Activated T-helper 1 cell treated with Interleukin-2 at 50 U/mL for 16 hours (primary cell): ENCODE results near the gene KDM6B.

Experiments
- DNase-seq: peaks from one replicate; pipeline ENCODE4 v3.0.0-alpha.2; 2020; ENCODE audit warnings: low read depth

The KDM6B gene

DNA sequence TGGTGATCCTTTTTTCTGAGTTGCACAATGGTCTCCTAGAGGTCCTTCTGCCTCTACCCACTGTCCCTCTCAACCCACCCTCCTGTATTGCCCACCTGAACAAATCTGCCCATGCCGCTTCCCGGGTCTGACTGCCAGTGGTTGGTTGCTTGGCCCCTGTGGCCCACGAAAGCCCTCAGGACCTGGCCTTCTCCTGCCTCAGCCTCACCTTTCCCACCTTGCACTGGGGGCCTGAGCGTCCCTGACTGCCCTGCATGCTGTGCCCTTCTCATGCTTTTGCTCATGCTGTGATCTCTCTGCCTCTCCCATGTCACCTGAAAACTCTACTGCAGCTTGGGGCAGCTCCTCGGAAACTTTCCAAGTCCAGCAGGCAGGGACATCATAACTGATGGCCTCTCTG, 13.8 kb upstream of the KDM6B start:
- no peak for DNase-seq

- no peak for DNase-seq
Measured at GRCh38 chr17:7822126-7822525, 11.9 kb upstream of the KDM6B start.

- no peak for DNase-seq
Measured at GRCh38 chr17:7823581-7824001, 10.4 kb upstream of the KDM6B start.

DNA sequence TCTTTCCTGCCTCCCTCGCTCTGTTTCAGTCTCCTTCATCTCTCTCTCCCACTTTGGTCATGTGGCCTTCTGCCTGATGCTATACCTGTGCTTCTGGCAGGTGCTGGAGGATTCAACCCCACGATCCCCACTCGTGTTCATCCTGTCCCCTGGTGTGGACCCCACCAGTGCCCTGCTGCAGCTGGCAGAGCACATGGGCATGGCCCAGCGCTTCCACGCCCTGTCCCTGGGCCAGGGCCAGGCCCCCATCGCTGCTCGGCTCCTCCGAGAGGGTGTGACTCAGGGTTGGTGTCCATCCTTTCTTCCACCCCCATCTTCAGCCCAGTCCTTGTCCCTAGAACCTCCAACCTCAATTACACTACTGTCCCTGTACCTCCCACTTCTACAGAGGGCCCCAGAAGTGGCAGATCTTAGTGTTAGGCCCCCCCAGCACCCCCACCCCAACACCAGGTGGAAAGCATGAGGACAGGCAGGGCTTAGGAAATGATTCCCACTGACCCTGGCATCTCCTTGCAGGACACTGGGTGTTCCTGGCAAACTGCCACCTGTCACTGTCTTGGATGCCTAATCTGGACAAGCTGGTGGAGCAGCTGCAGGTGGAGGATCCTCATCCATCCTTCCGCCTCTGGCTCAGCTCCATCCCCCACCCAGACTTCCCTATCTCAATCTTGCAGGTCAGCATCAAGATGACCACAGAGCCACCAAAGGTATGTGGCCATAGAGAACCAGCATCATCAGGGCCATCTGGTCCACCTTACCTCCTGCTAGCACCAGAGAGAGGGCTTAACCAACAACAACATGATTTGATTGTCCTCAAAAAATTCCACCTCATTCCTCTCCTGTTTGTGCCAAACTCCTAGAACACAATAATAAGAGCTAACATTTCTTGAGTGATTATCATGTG, 9.7 kb upstream of the KDM6B start:
- no peak for DNase-seq

DNA sequence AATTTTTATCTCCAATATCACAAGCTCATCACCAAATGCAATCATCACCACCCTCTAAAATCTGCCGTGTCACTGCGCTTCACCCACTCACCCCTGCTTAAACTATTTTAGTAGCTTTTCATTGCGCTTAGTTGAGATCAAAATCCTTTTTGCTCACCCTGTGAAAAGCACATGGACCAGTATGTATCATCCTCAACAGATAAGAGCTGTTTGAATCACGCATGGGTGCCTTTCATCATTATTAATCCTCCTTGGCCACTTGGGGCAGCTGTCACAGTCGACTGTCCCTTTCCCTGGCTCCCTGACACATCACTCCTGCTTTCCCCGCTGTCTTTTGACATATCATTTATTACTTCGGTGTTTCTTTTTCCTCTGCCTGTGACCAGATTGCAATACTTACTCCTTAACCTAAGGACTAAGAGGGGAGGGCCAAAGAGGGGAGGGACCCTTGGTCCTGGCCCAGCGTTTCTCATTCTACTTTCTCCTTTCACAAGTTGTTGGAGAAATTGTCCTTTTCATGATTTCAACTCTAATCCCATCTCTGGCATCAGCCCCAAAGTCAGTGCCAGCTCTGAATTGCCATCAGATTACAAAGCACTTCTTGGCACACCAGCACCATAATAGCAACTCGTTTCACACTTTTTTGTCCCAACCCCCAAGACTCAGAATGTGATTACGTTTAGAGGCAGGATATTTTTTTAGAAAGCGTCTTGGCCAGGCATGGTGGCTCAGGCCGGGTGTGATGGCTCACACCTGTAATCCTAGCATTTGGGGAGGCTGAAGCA, 8.6 kb upstream of the KDM6B start:
- DNase-seq, result no peak

GRCh38 chr17:7830616-7831015, 3.4 kb upstream of the KDM6B start:
- DNase-seq, result no peak

- no peak for DNase-seq
Measured at GRCh38 chr17:7831233-7831632, 2.8 kb upstream of the KDM6B start.

DNA sequence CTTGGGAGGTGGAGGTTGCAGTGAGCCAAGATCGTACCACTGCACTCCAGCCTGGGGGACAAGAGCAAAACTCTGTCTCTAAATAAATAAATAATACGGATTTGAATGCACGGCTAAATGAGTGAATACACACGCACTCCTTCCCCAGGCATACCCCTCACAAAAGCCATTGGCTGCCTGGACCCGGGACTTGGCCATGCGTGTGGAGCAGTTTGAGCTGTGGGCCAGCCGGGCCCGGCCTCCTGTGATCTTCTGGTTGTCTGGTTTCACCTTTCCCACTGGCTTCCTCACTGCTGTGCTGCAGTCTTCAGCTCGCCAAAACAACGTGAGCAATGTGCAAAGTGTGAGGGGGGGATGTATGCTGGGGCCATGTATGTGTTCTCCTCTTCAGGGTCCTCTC, 1.6 kb upstream of the KDM6B start:
- DNase-seq, result no peak

DNA sequence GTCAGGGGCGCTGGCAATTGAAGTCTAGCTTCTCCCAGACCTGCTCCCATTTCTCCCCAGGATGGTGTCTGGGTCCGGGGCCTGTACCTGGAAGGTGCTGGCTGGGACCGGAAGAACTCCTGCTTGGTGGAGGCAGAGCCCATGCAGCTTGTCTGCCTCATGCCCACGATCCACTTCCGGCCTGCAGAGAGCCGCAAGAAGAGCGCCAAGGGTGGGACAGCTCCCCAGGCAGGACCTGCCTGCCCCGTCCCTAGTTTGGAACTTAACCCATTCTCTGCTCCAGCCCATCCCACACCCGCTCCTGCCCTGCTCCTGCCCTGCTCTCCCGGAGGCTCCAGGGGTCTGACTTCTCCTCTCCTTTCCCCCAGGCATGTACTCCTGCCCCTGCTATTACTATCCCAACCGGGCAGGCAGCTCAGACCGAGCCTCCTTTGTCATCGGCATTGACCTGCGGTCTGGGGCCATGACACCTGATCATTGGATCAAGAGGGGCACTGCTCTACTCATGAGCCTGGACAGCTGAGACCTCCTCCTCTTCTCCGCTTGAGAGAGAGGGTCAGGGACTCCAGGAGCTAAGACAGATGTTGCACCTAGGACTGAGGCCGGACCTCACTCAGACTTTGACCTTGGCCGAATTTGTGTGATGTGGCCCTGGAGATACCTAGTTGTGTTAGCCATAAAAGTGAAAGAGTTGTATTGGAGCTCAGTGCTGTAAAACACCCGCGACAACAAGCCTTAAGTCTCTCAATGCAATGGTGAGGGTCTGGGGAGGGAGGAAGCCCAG, 814 bp upstream of the KDM6B start:
- no peak for DNase-seq

DNA sequence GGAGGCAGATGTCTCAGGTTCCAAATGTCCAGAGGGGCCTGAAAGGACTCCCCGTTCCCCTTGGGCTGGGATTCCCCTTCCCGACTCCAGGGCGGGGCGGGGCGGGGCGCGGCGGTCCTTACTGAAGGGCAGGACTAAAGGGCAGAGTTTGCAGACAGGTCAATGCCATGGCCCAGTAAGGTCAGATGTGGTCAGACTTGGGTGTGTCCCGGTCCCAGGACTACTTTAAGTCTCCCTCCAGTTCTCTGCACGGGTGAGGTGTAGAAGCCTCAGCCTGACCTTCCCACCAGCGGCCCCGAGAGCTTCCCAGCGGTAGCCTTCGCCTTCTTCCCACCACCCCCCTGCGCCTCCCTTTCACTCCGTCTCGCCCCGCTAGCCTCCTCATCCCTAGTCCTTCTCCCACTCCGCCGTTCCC, 532 bp downstream of the KDM6B start:
- DNase-seq, result no peak

DNA sequence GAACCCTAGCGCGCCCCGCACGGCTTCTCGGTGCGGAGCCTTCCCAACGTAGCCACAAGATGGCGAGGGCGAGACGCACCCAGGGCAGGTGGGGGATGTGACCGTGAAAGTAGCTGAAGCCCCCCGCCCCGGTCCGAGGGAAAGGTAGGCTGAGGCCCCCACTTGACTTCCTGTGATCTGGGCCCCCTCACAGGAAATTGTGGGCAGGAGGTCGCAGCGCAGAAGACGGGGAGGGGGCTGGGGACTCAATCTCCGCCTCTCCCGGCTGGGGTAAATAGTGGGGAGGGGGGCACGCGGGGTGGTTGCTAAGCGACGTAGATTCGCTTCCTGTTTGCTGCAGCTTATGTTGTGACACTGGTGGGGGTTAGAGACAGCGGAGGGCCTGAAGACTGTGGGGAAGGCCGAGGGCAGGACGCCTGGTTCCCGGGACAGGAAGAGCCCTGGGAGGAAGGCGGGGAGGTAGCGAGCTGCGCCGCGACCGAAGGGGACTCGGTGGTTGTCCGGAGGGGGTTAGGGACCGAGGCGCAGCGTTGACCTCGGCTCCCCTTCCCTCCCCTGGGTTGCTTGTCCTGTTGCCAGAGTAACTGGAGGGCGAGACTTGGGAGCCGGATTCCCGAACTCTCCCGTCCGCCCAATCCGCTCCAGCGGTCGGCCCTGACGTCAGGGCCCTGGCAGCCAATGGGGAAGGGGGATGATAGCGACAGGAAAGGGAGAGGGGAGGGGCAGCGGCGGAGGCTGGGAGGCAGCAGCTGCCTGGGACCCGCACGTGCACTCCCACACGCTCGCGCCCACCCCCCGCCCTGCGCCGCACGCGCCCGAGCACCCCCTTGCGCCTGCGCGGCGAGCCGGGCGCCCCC, 1.2 kb downstream of the KDM6B start:
- DNase-seq, result peak; percentile 78

DNA sequence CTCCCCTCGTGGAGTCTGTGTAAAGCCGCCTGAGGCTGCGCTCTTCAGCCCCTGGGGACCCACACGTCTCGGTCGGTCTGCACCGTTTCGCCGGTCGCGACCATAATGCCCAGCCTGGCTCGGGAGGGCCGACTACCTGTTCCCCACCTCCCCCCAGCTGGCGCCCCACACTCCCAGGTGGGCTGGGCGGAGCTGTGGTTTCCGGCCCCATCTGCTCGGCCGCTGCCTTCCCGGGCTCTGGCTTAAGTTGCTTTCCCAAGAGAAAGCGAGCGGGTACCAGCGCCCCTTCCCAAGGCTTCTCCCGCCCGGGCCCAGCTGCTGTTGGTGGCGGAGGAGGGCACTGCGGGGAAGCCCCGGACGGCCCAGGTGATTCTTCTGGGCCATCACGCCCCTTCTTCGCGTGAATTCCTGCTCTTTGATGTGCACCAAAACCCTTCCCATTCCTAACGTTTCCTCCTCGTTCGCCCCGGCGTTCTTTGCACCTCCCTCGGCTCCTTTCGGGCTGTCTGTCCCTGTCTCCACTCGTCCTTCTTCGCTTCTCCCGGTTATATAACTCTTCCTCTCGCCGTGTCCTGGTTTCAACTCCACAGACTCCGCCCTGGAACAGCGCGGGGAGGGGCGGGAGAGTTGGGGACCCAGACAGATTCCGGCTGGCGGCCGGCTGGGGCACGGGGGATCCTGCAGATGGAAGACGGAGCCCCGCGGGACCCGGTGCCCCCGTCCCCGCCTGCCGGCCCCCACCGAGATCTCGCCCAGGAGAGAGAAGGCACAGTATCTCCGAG, 2.0 kb downstream of the KDM6B start:
- DNase-seq, result no peak

DNA sequence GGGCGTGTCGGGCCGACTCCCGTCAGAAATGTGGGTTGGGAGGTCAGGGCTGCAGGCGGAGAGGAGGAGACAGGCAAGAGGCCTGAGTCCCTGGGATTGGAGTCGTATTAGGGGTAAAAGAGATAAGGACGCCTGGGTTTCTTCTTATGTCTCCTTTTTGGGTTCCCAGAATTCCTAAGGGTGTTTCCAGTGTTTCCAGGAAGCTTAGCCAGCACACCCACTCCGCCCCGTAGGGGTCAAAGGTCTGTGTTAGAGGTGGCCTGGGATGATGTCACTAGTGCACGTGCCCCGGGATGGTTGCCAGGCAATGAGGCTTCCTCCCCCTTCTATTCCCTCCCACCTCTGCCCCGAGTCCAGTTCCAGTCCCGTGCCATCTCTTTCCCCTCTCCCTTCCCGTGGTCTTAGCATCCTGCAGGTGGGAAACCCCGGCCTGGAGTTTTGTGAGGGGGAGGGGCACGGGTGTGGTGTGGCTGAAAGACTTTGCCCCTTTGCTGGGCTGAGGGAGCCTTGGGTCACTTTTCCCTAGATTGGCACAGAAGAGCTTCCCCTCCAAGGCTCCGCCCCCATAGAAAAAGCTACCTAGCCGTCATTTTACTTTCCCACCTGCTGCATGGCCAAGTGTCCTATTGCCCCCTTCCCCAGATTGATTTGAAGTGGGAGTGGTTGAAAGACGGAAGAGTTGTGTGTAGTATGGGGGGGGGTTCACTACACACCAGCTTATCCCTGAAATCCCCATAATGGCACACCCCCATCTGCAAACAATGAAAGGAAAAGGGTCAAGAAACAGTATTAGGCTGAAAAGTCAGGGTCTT, 2.8 kb downstream of the KDM6B start:
- no peak for DNase-seq

DNA sequence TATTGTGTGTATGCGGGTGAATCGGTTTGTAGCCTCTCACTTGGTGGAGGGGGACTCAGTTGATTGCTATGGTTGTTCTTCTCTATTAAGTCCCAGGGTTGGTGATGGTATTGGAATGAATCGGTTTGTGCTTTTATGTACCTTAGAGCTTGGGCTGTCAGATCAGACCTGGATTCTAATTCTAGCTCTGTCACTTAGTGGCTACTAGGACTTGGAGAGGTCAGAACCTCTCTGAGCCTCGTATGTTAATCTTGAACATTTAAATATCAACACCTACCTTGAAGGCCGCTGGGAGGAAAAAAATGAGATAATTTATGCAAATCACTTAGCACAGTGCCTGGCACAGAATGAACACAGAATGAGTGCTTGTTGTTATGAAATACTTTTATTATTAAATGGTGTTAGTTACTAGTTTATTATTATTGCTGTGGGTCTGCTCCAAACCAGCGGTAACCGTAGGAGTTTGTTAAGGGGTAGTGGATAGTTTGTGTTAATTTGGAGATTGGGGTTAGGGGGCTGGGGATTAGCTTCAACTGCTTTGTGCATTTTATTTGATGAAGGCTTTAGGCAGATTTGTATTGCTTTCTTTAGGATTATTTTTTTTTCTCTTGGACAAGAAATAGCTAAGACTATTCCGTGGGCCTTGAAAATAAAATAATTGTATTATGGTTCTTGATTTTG, 3.5 kb downstream of the KDM6B start:
- no peak for DNase-seq

GRCh38 chr17:7838090-7839075, 4.4 kb downstream of the KDM6B start:
- no peak for DNase-seq

DNA sequence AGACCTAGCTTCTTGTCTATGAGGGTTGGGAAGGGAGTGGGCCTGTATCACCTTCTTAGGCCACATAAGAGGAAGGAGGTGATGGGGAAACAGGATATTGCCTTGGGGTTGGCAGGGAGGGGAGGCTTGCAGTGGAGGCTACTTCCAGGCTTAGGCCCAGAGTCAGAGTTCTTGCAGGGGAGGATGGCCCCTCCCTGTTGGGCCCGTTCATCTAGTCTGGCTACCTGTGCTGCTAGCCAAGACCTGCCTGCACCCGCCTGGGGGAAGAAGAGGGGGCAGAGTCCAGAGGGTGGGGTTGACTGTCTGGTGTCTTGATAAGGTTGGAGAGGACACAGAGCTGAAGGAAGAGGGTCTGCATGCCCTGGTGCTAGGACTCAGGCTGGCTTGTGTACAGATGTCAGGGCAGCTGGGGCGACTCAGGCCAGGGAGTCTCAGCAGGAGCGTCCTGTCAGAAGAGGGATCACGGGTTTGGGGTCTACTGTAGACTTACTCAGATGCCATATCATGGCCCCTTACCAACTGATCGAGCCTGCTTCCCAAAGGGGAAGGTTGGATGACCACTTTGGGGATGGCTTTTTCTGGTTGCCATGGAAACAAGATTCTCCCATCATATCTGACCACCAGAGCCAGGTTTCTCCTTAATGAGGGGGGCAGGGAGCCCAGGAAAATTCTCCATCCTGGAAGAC, 5.3 kb downstream of the KDM6B start:
- DNase-seq, result no peak

GRCh38 chr17:7839876-7840261, 5.9 kb downstream of the KDM6B start:
- DNase-seq, result no peak
